HG03520 (cell line): ENCODE data around the gene ATAT1.

Experiments used
- ATAC-seq: cut with Tn5 transposase; IDR thresholded peaks from one replicate; pipeline ENCODE4 v1.9.1; 2021; ENCODE audit warnings: mild to moderate bottlenecking, moderate library complexity; ENCODE audit not compliant: unreplicated experiment

ATAT1 gene

DNA sequence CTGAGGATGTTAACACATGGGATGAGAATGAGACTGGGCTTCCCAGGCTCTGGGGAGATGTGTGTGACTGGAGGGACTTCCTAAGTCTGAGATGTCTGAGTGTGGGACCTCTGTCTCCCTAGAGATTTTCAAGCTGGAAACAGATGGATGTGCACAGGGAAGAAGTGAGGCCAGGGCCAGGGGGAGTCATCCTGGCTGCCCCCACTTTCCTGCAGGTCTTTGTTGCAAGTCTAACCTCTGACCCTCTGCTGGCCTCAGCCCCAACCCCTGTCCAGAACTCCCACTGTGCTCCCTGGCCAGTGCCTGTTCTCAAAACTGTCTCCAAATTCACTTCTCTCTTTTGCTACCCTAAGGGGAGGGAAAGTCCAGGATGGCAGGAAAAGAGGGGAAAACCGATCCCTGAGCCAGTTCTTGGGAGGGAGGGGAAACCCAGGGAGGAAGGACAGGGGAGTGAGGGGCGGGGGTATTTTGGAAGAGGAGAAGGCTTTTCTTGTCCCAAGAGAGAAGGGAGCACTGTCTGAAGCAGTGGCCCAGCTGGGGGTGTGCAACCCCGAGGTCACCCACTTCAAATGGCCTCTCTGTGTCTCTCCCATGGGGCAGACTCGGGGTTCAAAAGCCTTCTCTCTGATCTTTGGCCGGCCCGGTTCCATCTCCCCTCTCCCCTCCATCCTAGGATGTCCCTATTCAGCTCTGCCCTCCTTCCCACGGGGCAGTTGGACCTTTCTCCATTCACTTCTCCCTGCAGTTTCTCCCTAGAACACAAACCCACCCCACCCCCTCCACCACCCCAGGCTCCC lies 56.7 kb downstream of the ATAT1 start:
- ATAC-seq = no peak

- ATAC-seq = no peak
These were observed 57.3 kb downstream of the ATAT1 start for GRCh38 chr6:30683980-30684338.

DNA sequence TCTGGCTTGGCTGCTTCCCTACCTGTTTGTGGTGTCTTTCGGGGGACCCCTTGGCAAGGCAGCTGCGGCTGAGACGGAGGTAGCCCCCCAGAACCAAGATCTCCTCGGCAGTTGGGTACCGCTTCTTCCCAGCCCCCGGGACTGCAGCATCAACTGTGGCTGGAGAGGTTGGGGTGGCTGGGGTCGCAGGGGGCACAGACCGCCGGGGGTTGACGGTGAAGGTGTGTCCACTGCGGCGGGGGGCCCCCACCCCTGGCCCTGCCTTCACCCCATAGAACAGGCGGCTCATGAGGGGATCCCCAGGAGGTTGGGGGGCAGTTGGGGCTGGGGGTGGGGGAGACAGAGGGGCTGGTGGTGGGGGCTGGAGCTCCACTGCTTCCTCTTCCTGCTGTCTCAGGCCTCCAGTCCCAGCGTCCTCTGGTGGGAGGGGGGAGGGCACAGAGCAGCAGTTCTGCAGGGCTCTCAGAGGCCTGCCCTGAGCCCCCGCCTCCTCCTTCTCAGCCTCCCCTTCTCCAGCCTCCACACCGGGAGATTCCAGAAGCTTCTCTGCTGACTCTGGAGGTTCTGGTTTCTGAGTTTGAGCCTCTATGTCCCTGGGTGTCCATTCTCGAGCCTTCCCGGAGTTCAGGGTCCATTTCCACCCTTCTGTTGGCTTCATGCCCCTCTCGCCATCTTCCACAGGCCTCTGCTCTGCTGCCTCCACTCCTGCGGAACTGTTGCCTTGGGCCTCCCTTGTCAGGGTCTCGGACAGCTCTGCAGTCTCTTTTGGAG lies 57.9 kb downstream of the ATAT1 start:
- no peak for ATAC-seq

DNA sequence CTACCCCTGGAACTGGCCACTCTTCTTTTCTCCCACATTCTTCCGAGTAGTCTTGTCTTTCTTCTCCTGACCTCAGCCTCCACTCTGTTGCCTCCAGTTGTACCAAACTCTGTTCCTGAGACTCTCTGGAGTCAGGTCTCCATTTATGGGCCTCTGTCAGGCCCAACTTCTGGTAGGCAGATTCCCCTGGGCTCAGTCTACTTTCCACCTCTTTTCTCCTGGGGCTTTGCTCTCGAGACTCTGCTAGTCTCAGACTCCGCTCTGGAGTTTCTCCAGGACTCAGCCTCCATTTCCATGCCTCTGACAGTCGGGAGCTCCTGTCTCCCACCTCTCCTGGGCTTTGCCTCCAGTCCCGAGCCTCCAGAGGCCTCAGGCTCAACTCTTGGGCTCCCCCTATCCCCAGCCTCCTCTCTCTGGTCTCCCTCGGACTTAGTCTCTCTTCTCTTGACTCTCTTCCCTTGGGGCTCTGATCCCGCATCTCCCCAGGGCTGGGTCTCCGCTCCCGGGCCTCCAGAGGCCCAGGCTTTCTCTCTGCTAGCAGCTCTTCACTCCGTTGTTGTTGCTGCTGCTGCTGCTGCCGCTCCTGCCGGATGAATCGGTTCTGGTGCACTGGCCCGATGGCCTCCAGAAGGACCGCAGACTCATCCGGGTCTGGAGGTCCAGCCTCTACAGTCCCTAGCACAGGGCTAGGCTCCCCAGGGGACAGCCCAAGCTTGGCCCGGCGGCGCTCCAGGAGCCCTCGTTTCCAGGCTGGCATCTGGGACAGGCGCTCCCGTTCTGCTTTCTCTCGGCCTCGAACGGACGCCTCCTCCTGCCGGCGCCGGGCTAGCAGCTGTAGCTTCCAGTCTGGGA lies 58.7 kb downstream of the ATAT1 start:
- ATAC-seq = no peak

DNA sequence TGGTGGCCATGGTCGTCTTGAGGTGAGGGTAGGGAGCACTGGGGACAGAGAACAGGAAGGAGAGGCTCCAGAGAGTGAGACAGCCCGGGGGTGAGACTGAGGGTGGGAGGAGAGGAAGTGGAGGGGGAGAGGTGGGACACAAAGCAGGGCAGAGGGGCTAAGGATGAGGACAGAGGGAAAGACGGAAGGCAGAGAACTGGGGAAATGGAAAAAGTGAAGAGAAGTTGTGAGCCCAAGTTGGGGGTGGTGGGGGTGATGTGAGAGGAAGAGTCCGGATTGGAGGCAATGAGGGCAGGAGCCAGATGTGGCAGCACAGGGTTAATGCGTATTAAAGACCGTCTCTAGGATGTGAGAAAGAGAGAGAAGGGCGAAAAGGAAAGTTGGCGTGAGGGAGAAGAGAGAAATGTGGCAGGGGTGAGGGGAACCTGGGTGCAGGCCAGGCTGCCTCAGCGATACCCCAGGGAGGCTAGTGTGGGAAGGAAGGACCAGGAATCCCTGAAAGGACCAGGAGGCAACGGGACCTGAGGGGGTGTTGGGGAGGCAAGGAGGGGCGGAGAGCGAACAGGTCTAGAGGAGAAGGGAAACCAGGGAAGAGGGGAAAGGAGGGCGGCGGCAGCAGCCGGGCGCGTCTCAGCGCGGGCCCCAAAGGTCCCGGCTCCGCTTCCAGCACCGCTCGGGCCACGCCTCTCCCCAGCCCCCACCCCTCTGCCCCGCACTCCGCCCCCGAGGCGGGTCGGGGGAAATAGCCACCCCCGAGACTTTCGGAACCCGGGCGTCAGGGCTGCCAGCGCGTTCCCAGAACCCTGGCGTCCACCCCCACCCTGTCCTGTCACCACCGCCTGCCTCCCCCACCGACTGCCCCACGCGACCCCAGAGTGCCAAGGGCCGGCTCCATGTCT lies 59.6 kb downstream of the ATAT1 start, which contains the start of gene PPP1R18:
Gene PPP1R18, minus strand, starts transcription at position 637 of the 899 bp plus-strand sequence. Its CDS starts 627 bp downstream, at position 10.
- no peak for ATAC-seq

DNA sequence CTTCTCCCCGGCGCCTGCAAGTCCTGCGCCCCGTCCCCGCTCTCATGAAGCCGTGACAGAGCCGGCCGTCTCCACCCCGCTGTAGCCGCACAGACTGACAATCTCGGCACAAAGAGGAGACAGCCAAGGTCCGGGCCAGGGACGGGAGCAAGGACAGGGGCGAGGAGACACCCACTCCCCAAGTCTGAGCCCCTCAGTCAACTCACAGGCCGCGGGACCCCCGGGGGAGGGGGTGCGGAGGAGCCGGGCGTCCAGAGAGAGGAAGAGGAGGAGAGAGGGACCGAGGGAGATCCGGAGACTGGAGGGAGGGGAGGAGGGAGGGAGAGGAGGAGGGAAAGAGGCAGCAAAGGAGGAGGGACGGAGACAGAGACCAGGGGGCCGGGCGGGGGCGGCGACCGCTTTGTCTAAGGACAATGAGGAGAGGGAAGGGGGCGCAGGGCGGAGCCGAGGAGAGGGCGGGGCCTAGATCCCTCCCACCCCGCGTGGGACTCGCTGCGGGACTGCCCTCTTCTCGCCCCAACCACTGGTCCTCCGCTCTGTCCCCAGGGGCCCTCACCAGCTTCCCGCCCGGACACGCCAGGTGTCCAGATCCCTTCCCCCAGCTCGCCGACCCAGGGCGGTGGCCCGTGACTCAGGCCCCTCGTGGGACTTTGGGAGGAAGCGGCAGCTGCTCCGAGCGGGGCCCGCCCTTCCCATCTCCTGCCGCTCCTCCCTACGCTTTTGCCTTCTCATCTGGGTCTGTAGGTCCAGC lies 60.4 kb downstream of the ATAT1 start:
- ATAC-seq = peak; percentile 41

GRCh38 chr6:30687659-30688431 lies 61.2 kb downstream of the ATAT1 start:
- no peak for ATAC-seq

DNA sequence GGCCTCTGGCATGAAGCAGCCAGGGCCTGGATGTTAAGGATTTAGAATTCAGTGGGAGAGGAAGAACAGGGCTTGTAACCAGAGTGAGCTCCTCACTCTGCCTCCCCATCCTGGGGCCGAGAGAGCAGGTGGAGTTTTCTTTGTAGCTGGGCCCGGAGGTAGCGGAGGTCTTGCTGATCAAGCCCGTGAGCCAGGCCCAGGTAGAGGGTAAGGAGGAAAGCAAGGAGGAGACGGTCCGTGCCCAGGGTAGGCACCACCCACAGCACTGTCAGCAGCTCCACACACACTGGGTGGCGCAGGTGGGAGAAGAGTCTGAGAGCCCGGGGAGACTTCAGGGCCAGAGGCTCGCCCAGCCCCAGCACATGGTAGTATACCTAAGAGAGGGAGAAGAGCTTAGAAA lies 61.9 kb downstream of the ATAT1 start:
- no peak for ATAC-seq

DNA sequence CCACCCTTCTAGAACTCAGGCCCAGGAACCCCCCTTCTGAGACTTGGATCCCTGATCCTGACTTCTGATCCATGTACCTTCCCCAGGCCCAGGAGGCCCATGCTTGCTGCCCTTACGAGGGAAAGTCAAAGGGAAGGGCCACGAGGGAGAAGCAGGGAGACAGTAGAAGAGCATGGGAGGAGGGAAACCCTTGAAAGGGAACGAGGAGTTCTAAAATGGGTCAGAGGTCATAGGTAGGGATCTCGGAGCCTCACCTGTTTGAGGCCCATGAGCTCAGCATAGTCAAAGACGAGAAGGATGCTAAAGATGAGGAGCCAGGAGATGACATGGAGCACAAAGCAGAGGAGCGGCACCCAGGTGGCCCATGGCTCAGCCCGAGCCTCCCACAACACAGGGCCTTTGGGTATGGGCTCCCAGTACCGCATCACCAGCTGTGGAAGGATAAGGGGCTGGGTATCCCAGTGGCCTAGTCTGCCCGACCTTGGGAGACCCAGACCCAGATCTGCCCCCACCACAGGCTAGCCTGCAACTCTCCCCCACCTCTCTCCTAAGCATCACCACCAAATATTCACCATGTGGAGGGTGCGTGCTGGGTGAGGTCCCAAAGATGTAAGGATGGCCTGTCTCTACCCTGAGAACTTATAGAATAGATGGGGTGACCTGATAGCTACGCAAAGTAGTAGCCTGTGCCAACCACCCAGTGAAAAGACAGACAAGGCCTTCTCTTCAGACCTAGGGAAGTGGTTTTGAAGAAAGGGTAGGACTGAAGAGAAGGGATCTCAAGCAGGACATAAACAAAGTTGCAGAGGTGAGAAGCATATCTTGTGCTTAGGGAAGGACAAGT lies 62.6 kb downstream of the ATAT1 start:
- ATAC-seq = no peak

GRCh38 chr6:30689985-30690384 lies 63.3 kb downstream of the ATAT1 start:
- ATAC-seq = no peak

GRCh38 chr6:30690403-30691207 lies 63.9 kb downstream of the ATAT1 start, which contains the start of gene NRM:
Gene NRM, minus strand, starts transcription at chr6:30690984. Its CDS starts 10 bp downstream, at chr6:30690974.
- no peak for ATAC-seq

DNA sequence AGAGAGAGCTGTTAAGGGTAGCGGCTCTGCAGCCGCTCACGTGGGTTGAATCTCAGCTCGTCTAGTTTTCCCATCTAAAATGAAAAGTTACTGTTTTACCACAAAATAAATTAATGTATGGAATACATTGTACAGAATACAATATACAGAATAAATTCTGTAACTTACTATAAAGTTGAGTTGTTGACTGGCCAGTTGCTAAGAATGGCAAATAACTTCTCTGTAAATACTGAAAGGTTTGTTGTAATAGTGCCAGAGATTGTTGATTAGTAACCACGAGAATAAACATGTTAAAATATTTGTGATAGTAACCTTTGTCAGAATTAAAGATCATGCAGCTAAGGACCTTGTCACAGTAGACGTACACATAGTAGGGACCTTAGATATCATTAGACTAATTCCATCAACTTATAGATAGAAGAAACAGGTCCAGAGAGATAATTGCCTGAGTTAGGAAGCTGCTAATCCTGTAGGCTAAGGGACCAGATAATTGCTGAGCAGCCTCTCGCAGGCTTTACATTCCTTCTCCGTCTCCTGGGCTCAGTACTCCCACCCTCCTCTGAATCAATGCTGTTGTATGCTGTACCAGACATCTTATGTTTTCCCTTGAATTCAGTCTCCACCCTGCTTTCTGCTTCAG lies 64.7 kb downstream of the ATAT1 start:
- ATAC-seq = no peak
